GM18868 (cell line): Measurements from ENCODE around the gene ANKRD60.

ENCODE experiments used
- ATAC-seq: cut with Tn5 transposase; IDR thresholded peaks from one replicate; pipeline ENCODE4 v1.9.1; 2021; ENCODE audit warnings: mild to moderate bottlenecking, moderate library complexity; ENCODE audit not compliant: unreplicated experiment

ANKRD60 gene

GRCh38 chr20:58196402-58197184, 31.9 kb downstream of the ANKRD60 start:
- ATAC-seq = no peak

GRCh38 chr20:58195047-58195446, 33.4 kb downstream of the ANKRD60 start:
- no peak for ATAC-seq

- ATAC-seq = no peak
These were observed 34.2 kb downstream of the ANKRD60 start for GRCh38 chr20:58194175-58194791.

- no peak for ATAC-seq
These were observed 35.9 kb downstream of the ANKRD60 start for GRCh38 chr20:58192567-58192966.

- ATAC-seq = no peak
These were observed 36.4 kb downstream of the ANKRD60 start for GRCh38 chr20:58192065-58192464.

GRCh38 chr20:58188527-58188926, 39.9 kb downstream of the ANKRD60 start:
- ATAC-seq = no peak

GRCh38 chr20:58184984-58185383, 43.5 kb downstream of the ANKRD60 start:
- no peak for ATAC-seq

- ATAC-seq = no peak
These were observed 44.4 kb downstream of the ANKRD60 start for GRCh38 chr20:58184063-58184462.

- no peak for ATAC-seq
These were observed 45.8 kb downstream of the ANKRD60 start for GRCh38 chr20:58182521-58183140.

GRCh38 chr20:58179432-58180099, 48.9 kb downstream of the ANKRD60 start:
- peak; percentile 72 for ATAC-seq

- no peak for ATAC-seq
These were observed 49.4 kb downstream of the ANKRD60 start for GRCh38 chr20:58179083-58179431.

- no peak for ATAC-seq
These were observed 50.7 kb downstream of the ANKRD60 start for GRCh38 chr20:58177799-58178198.

- no peak for ATAC-seq
These were observed 52.6 kb downstream of the ANKRD60 start for GRCh38 chr20:58175836-58176235.

GRCh38 chr20:58175425-58175824, 53.0 kb downstream of the ANKRD60 start:
- no peak for ATAC-seq

- no peak for ATAC-seq
These were observed 53.7 kb downstream of the ANKRD60 start for GRCh38 chr20:58174708-58175280.

GRCh38 chr20:58173930-58174707, 54.3 kb downstream of the ANKRD60 start:
- no peak for ATAC-seq

- no peak for ATAC-seq
These were observed 55.4 kb downstream of the ANKRD60 start for GRCh38 chr20:58173091-58173490.

- no peak for ATAC-seq
These were observed 56.5 kb downstream of the ANKRD60 start for GRCh38 chr20:58171796-58172425.

- no peak for ATAC-seq
These were observed 59.0 kb downstream of the ANKRD60 start for GRCh38 chr20:58169450-58169849.

GRCh38 chr20:58168843-58169242, 59.6 kb downstream of the ANKRD60 start:
- no peak for ATAC-seq
